ENCODE measurements around the gene EPHB1. TPM values are rescaled to one million over a fixed set of nuclear protein-coding genes. Genes with fewer than 3 reads are reported as not detected.

The EPHB1 gene
- total and polyA plus RNA-seq, 2 experiments from 2014 or later = 0.43 to 0.81 TPM

GRCh38 chr3:135166266-135166825, 371.3 kb downstream of the EPHB1 start:
- no peaks in the 10 kb centered on the region for H3F3A ChIP-seq (ENCODE audit: insufficient read depth)
- H3K9me3 ChIP-seq (ENCODE audit: low read depth) = no peaks in the 10 kb centered on the region

DNA sequence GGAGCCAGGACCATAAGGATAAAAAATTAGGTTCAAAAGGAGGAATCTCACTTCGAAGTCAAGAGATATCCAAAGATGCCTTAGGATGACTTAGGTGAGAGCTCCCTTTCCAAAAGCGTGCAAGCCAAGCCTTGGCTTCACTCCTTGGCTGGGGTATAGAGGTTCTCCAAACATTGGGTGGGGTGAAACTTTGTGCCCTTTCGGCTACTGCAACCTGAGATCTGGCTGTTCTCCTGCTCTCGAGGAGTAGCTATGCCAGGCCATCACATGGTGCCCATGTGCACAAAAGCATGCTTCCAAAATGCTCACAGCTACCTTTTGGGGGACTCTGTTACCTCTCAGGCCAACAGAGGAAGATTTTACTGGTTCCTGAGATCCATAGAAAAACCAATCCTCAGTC, 373.8 kb downstream of the EPHB1 start:
- in situ Hi-C loops (cut with MboI) = no loop called here
- no peak overlapping the region for H3K4me3 ChIP-seq
- no peak overlapping the region for H3K27ac ChIP-seq
- H3K4me2 ChIP-seq (ENCODE audit: unreplicated experiment) = no peak overlapping the region
- no peaks in the 10 kb centered on the region for H3K9me3 ChIP-seq (ENCODE audit: low read depth)
- H3K9me2 ChIP-seq (ENCODE audit: insufficient read depth) = no peaks in the 10 kb centered on the region
- H3K27me3 ChIP-seq (replicated peaks; ENCODE audit: insufficient read depth) = no peaks in the 10 kb centered on the region
- WGBS, 2 experiments (ENCODE audit: low coverage in 1 of 2, low lambda C conversion rate in 2 of 2, missing lambda C conversion rate in 2 of 2) = 69 to 72% methylated on average over 4 of the region's 4 CpGs
- H3F3A ChIP-seq (ENCODE audit: insufficient read depth) = no peaks in the 10 kb centered on the region
- DNase-seq = no peak
- H3K4me1 ChIP-seq (ENCODE audit: insufficient read depth) = no peaks in the 10 kb centered on the region
- H4K20me1 ChIP-seq (ENCODE audit: insufficient read depth) = no peaks in the 10 kb centered on the region
- H3K36me3 ChIP-seq (ENCODE audit: low read depth) = no peaks in the 10 kb centered on the region
- no peak overlapping the region for H2AFZ ChIP-seq
- no peaks in the 10 kb centered on the region for H3K79me2 ChIP-seq (ENCODE audit: insufficient read depth)
- no peak overlapping the region for H3K9ac ChIP-seq
- no peak for TF ChIP-seq EZH2 (IDR thresholded peaks at IDR 0.05; ENCODE audit: insufficient read depth, poor library complexity, severe bottlenecking)
- TF ChIP-seq EZH2phosphoT487 (IDR thresholded peaks at IDR 0.05; ENCODE audit: insufficient read depth, low read depth) = no peak

More at GRCh38 chr3:135166266-135166825, 371.3 kb downstream of the EPHB1 start:
- in situ Hi-C loops (cut with MboI) = no loop called here
- 79 to 83% methylated on average over 4 of the region's 4 CpGs for WGBS, 2 experiments (ENCODE audit: low coverage in 1 of 2, low lambda C conversion rate in 2 of 2, missing lambda C conversion rate in 2 of 2)
- Histone ChIP-seq H3K4me3 (no peak overlapping the region), H3K9ac (no peak overlapping the region), H2AFZ (no peak overlapping the region), H3K27me3 (replicated peaks; ENCODE audit: insufficient read depth) (no peaks in the 10 kb centered on the region), H3K27ac (no peak overlapping the region), H3K4me2 (ENCODE audit: unreplicated experiment) (no peak overlapping the region), H3K4me1 (ENCODE audit: insufficient read depth) (no peaks in the 10 kb centered on the region), H3K79me2 (ENCODE audit: insufficient read depth) (no peaks in the 10 kb centered on the region), H3K9me2 (ENCODE audit: insufficient read depth) (no peaks in the 10 kb centered on the region), H3K36me3 (ENCODE audit: low read depth) (no peaks in the 10 kb centered on the region), H4K20me1 (ENCODE audit: insufficient read depth) (no peaks in the 10 kb centered on the region)
- no peak for TF ChIP-seq EZH2 (IDR thresholded peaks at IDR 0.05; ENCODE audit: insufficient read depth, poor library complexity, severe bottlenecking)
- TF ChIP-seq EZH2phosphoT487 (IDR thresholded peaks at IDR 0.05; ENCODE audit: insufficient read depth, low read depth) = no peak
- DNase-seq = no peak

- H3K9ac ChIP-seq = no peak overlapping the region
- H4K20me1 ChIP-seq (ENCODE audit: insufficient read depth) = no peaks in the 10 kb centered on the region
- in situ Hi-C loops (cut with MboI) = no loop called here
- TF ChIP-seq EZH2phosphoT487 (IDR thresholded peaks at IDR 0.05; ENCODE audit: insufficient read depth, low read depth) (no peak), EZH2 (IDR thresholded peaks at IDR 0.05; ENCODE audit: insufficient read depth, poor library complexity, severe bottlenecking) (no peak)
- H3K9me3 ChIP-seq (ENCODE audit: low read depth) = no peaks in the 10 kb centered on the region
- H3K36me3 ChIP-seq (ENCODE audit: low read depth) = no peaks in the 10 kb centered on the region
- H3F3A ChIP-seq (ENCODE audit: insufficient read depth) = no peaks in the 10 kb centered on the region
- no peaks in the 10 kb centered on the region for H3K4me1 ChIP-seq (ENCODE audit: insufficient read depth)
- no peak overlapping the region for H3K27ac ChIP-seq
- H3K4me3 ChIP-seq = no peak overlapping the region
- no peak overlapping the region for H3K4me2 ChIP-seq (ENCODE audit: unreplicated experiment)
- 43 to 56% methylated on average over 2 of the region's 2 CpGs for WGBS, 2 experiments (ENCODE audit: low coverage in 1 of 2, low lambda C conversion rate in 2 of 2, missing lambda C conversion rate in 2 of 2)
- H2AFZ ChIP-seq = no peak overlapping the region
- no peaks in the 10 kb centered on the region for H3K9me2 ChIP-seq (ENCODE audit: insufficient read depth)
- no peak for DNase-seq
- H3K79me2 ChIP-seq (ENCODE audit: insufficient read depth) = no peaks in the 10 kb centered on the region
- no peaks in the 10 kb centered on the region for H3K27me3 ChIP-seq (replicated peaks; ENCODE audit: insufficient read depth)
Observed at GRCh38 chr3:135169651-135170050, 374.6 kb downstream of the EPHB1 start.

- Histone ChIP-seq H3K79me2 (ENCODE audit: insufficient read depth) (no peaks in the 10 kb centered on the region), H3K4me3 (no peak overlapping the region), H3F3A (ENCODE audit: insufficient read depth) (no peaks in the 10 kb centered on the region), H3K9ac (no peak overlapping the region), H2AFZ (no peak overlapping the region), H3K9me3 (ENCODE audit: low read depth) (no peaks in the 10 kb centered on the region), H3K4me1 (ENCODE audit: insufficient read depth) (no peaks in the 10 kb centered on the region), H4K20me1 (ENCODE audit: insufficient read depth) (no peaks in the 10 kb centered on the region), H3K36me3 (ENCODE audit: low read depth) (no peaks in the 10 kb centered on the region), H3K4me2 (ENCODE audit: unreplicated experiment) (no peak overlapping the region), H3K27ac (no peak overlapping the region), H3K9me2 (ENCODE audit: insufficient read depth) (no peaks in the 10 kb centered on the region), H3K27me3 (replicated peaks; ENCODE audit: insufficient read depth) (no peaks in the 10 kb centered on the region)
- 65 to 70% methylated on average over 1 of the region's 1 CpG for WGBS, 2 experiments (ENCODE audit: low coverage in 1 of 2, low lambda C conversion rate in 2 of 2, missing lambda C conversion rate in 2 of 2)
- in situ Hi-C loops (cut with MboI) = no loop called here
- TF ChIP-seq EZH2 (IDR thresholded peaks at IDR 0.05; ENCODE audit: insufficient read depth, poor library complexity, severe bottlenecking) (no peak), EZH2phosphoT487 (IDR thresholded peaks at IDR 0.05; ENCODE audit: insufficient read depth, low read depth) (no peak)
- DNase-seq = no peak
Observed at GRCh38 chr3:135170732-135171131, 375.7 kb downstream of the EPHB1 start.
